ENCODE measurements around the gene P3H3.

P3H3 gene

DNA sequence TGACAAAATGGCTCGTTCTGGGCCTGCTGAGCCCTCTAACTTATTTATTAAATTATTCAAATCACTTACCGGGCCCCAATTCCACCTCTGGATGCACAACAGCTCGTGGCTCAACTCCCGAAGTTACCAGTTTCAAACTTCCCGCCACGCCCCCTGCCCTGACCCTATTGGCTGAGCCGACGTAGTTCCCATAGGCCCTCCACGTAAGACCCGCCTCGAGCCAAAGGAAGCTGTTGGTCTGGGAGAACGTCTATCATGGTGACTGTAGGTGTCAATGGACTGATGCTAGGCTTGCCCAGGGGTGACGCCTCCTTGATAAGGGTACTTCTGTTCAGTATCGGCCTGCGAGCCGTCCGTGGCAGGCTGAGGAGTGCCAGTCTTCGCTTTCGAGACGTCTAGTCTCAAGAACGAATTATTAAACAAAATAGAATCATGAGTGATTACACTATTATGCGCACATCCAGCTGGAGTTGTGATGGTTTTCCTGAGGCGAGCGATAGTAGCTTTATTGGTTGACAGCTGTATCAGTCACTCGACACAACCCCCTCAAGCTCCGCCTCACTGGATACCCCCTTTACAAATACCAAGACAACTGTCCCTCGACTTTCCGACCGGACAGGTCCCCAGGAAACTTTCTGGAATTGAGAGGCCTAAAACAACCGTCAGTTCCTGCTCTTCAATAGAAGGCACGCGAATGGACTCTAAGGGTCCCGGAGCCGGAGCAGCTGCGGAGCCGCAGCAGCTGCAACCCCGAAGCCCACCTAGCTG, 23.1 kb downstream of the P3H3 start, which contains the start of gene CDCA3:
TSS of gene CDCA3 (minus strand) at position 134 of the 768 bp plus-strand sequence. CDS start 334 bp downstream, outside the sequence.
- TF ChIP-seq, protein P1, sequence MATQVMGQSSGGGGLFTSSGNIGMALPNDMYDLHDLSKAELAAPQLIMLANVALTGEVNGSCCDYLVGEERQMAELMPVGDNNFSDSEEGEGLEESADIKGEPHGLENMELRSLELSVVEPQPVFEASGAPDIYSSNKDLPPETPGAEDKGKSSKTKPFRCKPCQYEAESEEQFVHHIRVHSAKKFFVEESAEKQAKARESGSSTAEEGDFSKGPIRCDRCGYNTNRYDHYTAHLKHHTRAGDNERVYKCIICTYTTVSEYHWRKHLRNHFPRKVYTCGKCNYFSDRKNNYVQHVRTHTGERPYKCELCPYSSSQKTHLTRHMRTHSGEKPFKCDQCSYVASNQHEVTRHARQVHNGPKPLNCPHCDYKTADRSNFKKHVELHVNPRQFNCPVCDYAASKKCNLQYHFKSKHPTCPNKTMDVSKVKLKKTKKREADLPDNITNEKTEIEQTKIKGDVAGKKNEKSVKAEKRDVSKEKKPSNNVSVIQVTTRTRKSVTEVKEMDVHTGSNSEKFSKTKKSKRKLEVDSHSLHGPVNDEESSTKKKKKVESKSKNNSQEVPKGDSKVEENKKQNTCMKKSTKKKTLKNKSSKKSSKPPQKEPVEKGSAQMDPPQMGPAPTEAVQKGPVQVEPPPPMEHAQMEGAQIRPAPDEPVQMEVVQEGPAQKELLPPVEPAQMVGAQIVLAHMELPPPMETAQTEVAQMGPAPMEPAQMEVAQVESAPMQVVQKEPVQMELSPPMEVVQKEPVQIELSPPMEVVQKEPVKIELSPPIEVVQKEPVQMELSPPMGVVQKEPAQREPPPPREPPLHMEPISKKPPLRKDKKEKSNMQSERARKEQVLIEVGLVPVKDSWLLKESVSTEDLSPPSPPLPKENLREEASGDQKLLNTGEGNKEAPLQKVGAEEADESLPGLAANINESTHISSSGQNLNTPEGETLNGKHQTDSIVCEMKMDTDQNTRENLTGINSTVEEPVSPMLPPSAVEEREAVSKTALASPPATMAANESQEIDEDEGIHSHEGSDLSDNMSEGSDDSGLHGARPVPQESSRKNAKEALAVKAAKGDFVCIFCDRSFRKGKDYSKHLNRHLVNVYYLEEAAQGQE (IDR thresholded peaks at IDR 0.05; ENCODE audit: insufficient read depth in 1 of 2, low read depth in 2 of 2, low read length in 2 of 2) = no peak
- TF ChIP-seq SIN3A (IDR thresholded peaks at IDR 0.05; ENCODE audit: borderline replicate concordance, insufficient read depth, low read length) (peak; percentile 97), TAF1 (IDR thresholded peaks at IDR 0.05; ENCODE audit: borderline replicate concordance, insufficient read depth, low read length) (peak; percentile 67; the same call in 1 of the 2 replicates), FOXP2 (optimal IDR thresholded peaks at IDR 0.05; ENCODE audit: borderline replicate concordance, extremely low read depth, extremely low read length, insufficient read depth) (no peak), POLR2AphosphoS5 (IDR thresholded peaks at IDR 0.05; ENCODE audit: low read depth, low read length) (peak; percentile 80; the same call in 1 of the 2 replicates)

- TF ChIP-seq FOXP2 (optimal IDR thresholded peaks at IDR 0.05; ENCODE audit: borderline replicate concordance, extremely low read depth, extremely low read length, insufficient read depth) (peak; percentile 82), POLR2AphosphoS5 (IDR thresholded peaks at IDR 0.05; ENCODE audit: low read depth, low read length) (peak; percentile 72), TAF1 (IDR thresholded peaks at IDR 0.05; ENCODE audit: borderline replicate concordance, insufficient read depth, low read length) (no peak), SIN3A (IDR thresholded peaks at IDR 0.05; ENCODE audit: borderline replicate concordance, insufficient read depth, low read length) (no peak)
- TF ChIP-seq, protein P1 (IDR thresholded peaks at IDR 0.05; ENCODE audit: insufficient read depth in 1 of 2, low read depth in 2 of 2, low read length in 2 of 2) = no peak
These were observed 23.9 kb downstream of the P3H3 start, which contains the start of gene USP5 for GRCh38 chr12:6851921-6852650. USP5 (plus strand) TSS chr12:6852150; CDS start chr12:6852180, 30 bp downstream.

GRCh38 chr12:6852651-6853354, 24.6 kb downstream of the P3H3 start:
- peak; percentile 4 for TF ChIP-seq FOXP2 (optimal IDR thresholded peaks at IDR 0.05; ENCODE audit: borderline replicate concordance, extremely low read depth, extremely low read length, insufficient read depth)
- TF ChIP-seq POLR2AphosphoS5 (IDR thresholded peaks at IDR 0.05; ENCODE audit: low read depth, low read length) = no peak
- TF ChIP-seq SIN3A (IDR thresholded peaks at IDR 0.05; ENCODE audit: borderline replicate concordance, insufficient read depth, low read length) = no peak
- no peak for TF ChIP-seq TAF1 (IDR thresholded peaks at IDR 0.05; ENCODE audit: borderline replicate concordance, insufficient read depth, low read length)
- TF ChIP-seq, protein P1 (IDR thresholded peaks at IDR 0.05; ENCODE audit: insufficient read depth in 1 of 2, low read depth in 2 of 2, low read length in 2 of 2) = no peak

DNA sequence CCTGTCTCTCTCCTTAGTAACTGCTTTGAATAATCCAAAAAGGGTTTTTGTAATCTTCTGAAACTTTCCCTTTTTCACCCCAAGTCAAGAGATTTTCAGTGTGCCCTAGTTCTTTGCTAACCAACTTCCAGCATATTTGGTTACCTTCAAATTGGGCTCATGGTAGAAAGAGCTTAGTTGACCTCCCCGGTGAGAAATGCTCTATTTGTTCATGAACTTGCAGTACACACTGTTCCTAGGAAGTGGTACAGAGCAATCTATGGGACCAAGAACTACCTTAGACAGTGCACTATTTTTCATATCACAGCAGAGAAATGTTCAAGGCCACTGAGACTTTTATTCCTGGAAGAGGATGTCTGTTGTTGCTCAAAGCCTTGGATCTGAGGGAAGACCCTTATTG, 25.4 kb downstream of the P3H3 start:
- TF ChIP-seq POLR2AphosphoS5 (IDR thresholded peaks at IDR 0.05; ENCODE audit: low read depth, low read length) (no peak), FOXP2 (optimal IDR thresholded peaks at IDR 0.05; ENCODE audit: borderline replicate concordance, extremely low read depth, extremely low read length, insufficient read depth) (no peak), SIN3A (IDR thresholded peaks at IDR 0.05; ENCODE audit: borderline replicate concordance, insufficient read depth, low read length) (no peak), TAF1 (IDR thresholded peaks at IDR 0.05; ENCODE audit: borderline replicate concordance, insufficient read depth, low read length) (no peak)
- TF ChIP-seq, protein P1 (IDR thresholded peaks at IDR 0.05; ENCODE audit: insufficient read depth in 1 of 2, low read depth in 2 of 2, low read length in 2 of 2) = no peak
